Fibroblast of villous mesenchyme (primary cell): Measurements from ENCODE around the gene NR3C2. TPM values are rescaled to one million over a fixed set of nuclear protein-coding genes. Genes with fewer than 3 reads are reported as not detected.

Experiments
- DNase-seq: peaks from one replicate; pipeline ENCODE4 v3.0.0-alpha.2; 2010; ENCODE audit warnings: low read depth
- H3K4me3 ChIP-seq: 2 replicates; pipeline ENCODE4 v1.5.1; 2011; ENCODE audit warnings: low read depth, mild to moderate bottlenecking, low read length
- total RNA-seq: library from RNA; depleted of rRNA; stranded (reverse); fragments of >200 nt; gene quantifications from 2 replicates; pipeline ENCODE4 v1.2.3, GENCODE V29; 2012
- TF ChIP-seq, protein P1 (sequence below): IDR thresholded peaks from 2 replicates; pipeline ENCODE4 v1.5.1; 2012; ENCODE audit warnings: low read depth, mild to moderate bottlenecking, low read length; ENCODE audit not compliant: insufficient read depth

NR3C2 gene
- total RNA-seq, 1 donor = under 0.01 TPM

DNA sequence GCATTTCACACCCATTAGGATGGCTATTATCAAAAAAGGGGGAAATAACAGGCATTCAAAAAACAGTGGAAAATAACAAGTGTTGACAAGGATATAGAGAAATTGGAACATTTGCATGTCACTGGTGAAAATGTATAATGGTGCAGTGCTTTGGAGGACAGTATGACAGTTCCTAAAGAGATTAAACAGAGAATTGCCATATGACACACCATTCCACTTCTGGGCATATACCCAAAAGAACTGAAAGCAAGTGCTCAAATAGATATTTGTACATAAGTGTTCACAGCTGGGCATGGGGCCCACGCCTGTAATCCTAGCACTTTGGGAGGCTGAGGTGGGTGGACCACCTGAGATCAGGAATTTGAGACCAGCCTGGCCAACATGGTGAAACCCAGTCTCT lies 348.1 kb downstream of the NR3C2 start:
- TF ChIP-seq, protein P1, sequence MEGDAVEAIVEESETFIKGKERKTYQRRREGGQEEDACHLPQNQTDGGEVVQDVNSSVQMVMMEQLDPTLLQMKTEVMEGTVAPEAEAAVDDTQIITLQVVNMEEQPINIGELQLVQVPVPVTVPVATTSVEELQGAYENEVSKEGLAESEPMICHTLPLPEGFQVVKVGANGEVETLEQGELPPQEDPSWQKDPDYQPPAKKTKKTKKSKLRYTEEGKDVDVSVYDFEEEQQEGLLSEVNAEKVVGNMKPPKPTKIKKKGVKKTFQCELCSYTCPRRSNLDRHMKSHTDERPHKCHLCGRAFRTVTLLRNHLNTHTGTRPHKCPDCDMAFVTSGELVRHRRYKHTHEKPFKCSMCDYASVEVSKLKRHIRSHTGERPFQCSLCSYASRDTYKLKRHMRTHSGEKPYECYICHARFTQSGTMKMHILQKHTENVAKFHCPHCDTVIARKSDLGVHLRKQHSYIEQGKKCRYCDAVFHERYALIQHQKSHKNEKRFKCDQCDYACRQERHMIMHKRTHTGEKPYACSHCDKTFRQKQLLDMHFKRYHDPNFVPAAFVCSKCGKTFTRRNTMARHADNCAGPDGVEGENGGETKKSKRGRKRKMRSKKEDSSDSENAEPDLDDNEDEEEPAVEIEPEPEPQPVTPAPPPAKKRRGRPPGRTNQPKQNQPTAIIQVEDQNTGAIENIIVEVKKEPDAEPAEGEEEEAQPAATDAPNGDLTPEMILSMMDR = no peak
- DNase-seq = no peak
- no peak overlapping the region for H3K4me3 ChIP-seq

GRCh38 chr4:148093065-148093464 lies 349.1 kb downstream of the NR3C2 start:
- H3K4me3 ChIP-seq = no peak overlapping the region
- DNase-seq = no peak
- TF ChIP-seq, protein P1 = no peak

- no peak for DNase-seq
- no peak overlapping the region for H3K4me3 ChIP-seq
- TF ChIP-seq, protein P1 = no peak
Observed at GRCh38 chr4:148092316-148093014, 349.7 kb downstream of the NR3C2 start.

- DNase-seq = no peak
- TF ChIP-seq, protein P1 = no peak
- no peak overlapping the region for H3K4me3 ChIP-seq
Observed at GRCh38 chr4:148091896-148092295, 350.3 kb downstream of the NR3C2 start.

- no peak for DNase-seq
- TF ChIP-seq, protein P1 = no peak
- H3K4me3 ChIP-seq = no peak overlapping the region
Observed at GRCh38 chr4:148090503-148091476, 351.4 kb downstream of the NR3C2 start.

GRCh38 chr4:148090029-148090428 lies 352.2 kb downstream of the NR3C2 start:
- TF ChIP-seq, protein P1 = no peak
- H3K4me3 ChIP-seq = no peak overlapping the region
- DNase-seq = no peak
